Hepatocyte (in vitro differentiated cells): Measurements from ENCODE around the gene RMP24.

Experiments used
- DNase-seq: peaks from one replicate; pipeline ENCODE4 v3.0.0-alpha.2; 2016; ENCODE audit warnings: low spot score
- H2AFZ ChIP-seq: fragments of 200-600 bp; sonication (generic); 2 replicates; pipeline ENCODE4 v1.6.0; 2016; ENCODE audit warnings: antibody characterized with exemption, mild to moderate bottlenecking
- H3K27ac ChIP-seq: fragments of 200-600 bp; sonication (generic); 2 replicates; pipeline ENCODE4 v1.5.1; 2016; ENCODE audit warnings: mild to moderate bottlenecking
- H3K27me3 ChIP-seq: fragments of 200-600 bp; sonication (generic); 2 replicates; pipeline ENCODE4 v1.6.1; 2016
- H3K36me3 ChIP-seq: fragments of 200-600 bp; sonication (generic); replicated peaks from 2 replicates; pipeline ENCODE4 v1.5.1; 2016; ENCODE audit warnings: low read depth; ENCODE audit not compliant: insufficient read depth
- H3K4me1 ChIP-seq: fragments of 200-600 bp; sonication (generic); 2 replicates; pipeline ENCODE4 v1.5.1; 2016; ENCODE audit warnings: mild to moderate bottlenecking, moderate library complexity; ENCODE audit not compliant: insufficient read depth
- H3K4me2 ChIP-seq: fragments of 200-600 bp; sonication (generic); 2 replicates; pipeline ENCODE4 v1.6.0; 2016
- H3K4me3 ChIP-seq: fragments of 200-600 bp; sonication (generic); 2 replicates; pipeline ENCODE4 v1.5.1; 2016; ENCODE audit warnings: mild to moderate bottlenecking
- H3K79me2 ChIP-seq: fragments of 200-600 bp; sonication (generic); 2 replicates; pipeline ENCODE4 v1.6.0; 2017; ENCODE audit warnings: mild to moderate bottlenecking
- H3K9me2 ChIP-seq: fragments of 200-600 bp; sonication (generic); replicated peaks from 2 replicates; pipeline ENCODE4 v1.6.0; 2017; ENCODE audit warnings: mild to moderate bottlenecking; ENCODE audit not compliant: insufficient read depth
- H3K9me3 ChIP-seq: fragments of 200-600 bp; sonication (generic); 2 replicates; pipeline ENCODE4 v1.5.1; 2016; ENCODE audit warnings: low read depth, mild to moderate bottlenecking
- H4K20me1 ChIP-seq: fragments of 200-600 bp; sonication (generic); 2 replicates; pipeline ENCODE4 v1.6.0; 2016; ENCODE audit warnings: mild to moderate bottlenecking; ENCODE audit not compliant: insufficient read depth, poor library complexity, severe bottlenecking
- EZH2 ChIP-seq: fragments of 200-600 bp; sonication (generic); IDR thresholded peaks from 2 replicates; pipeline ENCODE4 v1.6.1; 2016; ENCODE audit warnings: antibody characterized with exemption, mild to moderate bottlenecking, borderline replicate concordance
- EZH2phosphoT487 ChIP-seq: fragments of 200-600 bp; sonication (generic); IDR thresholded peaks from one replicate; pipeline ENCODE4 v1.6.1; 2018; ENCODE audit warnings: antibody characterized with exemption, mild to moderate bottlenecking, low read depth, moderate library complexity; ENCODE audit not compliant: unreplicated experiment, severe bottlenecking
- WGBS: methylation state at CpG from one replicate; pipeline ENCODE4 v1.1.6; 2016; ENCODE audit warnings: low lambda C conversion rate; ENCODE audit errors: missing lambda C conversion rate; 5-methylcytosine and 5-hydroxymethylcytosine counted together
- TF ChIP-seq, protein P1 (sequence below): fragments of 200-600 bp; sonication (generic); IDR thresholded peaks from 2 replicates; pipeline ENCODE4 v1.5.1; 2016; ENCODE audit warnings: antibody characterized with exemption, mild to moderate bottlenecking; ENCODE audit not compliant: poor library complexity

The RMP24 gene

DNA sequence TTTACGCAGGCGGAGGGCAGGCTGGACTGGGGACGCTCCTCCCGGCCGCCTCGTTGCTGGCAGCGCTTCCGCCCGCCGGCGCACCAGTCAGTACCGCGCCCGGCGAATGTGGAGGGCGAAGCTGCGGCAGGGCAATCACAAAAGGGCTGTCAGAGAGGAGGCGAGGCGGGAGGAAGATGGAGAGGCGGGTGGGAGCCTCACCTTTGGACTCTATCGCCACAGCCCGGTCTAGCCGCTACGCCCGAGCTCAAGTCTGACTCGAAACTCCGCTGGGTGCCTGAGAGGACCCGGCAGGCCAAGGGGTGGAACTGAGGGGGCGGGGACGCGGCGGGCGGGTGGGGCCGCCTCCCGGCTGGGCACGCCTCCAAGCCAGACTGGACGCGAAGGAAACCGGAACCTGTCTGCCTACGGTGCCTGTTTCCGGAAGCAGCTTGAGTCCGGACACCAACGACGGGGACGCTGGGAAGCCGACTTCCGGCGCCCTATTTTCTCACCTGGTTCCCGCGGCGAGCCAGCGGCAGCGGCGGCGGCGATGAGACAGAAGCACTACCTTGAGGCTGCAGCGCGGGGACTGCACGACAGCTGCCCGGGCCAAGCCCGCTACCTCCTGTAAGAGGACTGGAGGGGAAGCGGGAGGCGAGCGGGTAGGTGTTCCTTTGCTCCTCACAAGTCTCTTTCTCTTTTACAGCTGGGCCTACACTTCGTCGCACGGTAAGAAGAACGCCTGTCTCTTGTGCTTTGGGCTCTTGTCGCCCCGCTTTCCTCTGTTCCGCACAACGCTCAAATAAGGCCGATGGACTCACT is at the start of gene RMP24:
RMP24 (plus strand) TSS at position 483 of the 804 bp plus-strand sequence.
- Histone ChIP-seq H3K79me2 (peaks cover 28% of the 10 kb centered on the region), H3K27me3 (no peaks in the 10 kb centered on the region), H3K4me3 (peak within 1 kb of the TSS; percentile 44), H3K9me3 (no peaks in the 10 kb centered on the region), H3K4me1 (peaks cover 13% of the 10 kb centered on the region), H3K4me2 (peak within 1 kb of the TSS; percentile 87), H4K20me1 (no peaks in the 10 kb centered on the region), H3K9me2 (no peaks in the 10 kb centered on the region), H3K27ac (peak within 1 kb of the TSS; percentile 86), H3K36me3 (peaks cover 6% of the 10 kb centered on the region), H2AFZ (peak within 1 kb of the TSS; percentile 98)
- peak; percentile 97 for DNase-seq
- TF ChIP-seq, protein P1, sequence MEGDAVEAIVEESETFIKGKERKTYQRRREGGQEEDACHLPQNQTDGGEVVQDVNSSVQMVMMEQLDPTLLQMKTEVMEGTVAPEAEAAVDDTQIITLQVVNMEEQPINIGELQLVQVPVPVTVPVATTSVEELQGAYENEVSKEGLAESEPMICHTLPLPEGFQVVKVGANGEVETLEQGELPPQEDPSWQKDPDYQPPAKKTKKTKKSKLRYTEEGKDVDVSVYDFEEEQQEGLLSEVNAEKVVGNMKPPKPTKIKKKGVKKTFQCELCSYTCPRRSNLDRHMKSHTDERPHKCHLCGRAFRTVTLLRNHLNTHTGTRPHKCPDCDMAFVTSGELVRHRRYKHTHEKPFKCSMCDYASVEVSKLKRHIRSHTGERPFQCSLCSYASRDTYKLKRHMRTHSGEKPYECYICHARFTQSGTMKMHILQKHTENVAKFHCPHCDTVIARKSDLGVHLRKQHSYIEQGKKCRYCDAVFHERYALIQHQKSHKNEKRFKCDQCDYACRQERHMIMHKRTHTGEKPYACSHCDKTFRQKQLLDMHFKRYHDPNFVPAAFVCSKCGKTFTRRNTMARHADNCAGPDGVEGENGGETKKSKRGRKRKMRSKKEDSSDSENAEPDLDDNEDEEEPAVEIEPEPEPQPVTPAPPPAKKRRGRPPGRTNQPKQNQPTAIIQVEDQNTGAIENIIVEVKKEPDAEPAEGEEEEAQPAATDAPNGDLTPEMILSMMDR, result no peak
- TF ChIP-seq EZH2phosphoT487 (no peak), EZH2 (no peak)
- WGBS, result 1% methylated on average over 63 of the region's 73 CpGs

DNA sequence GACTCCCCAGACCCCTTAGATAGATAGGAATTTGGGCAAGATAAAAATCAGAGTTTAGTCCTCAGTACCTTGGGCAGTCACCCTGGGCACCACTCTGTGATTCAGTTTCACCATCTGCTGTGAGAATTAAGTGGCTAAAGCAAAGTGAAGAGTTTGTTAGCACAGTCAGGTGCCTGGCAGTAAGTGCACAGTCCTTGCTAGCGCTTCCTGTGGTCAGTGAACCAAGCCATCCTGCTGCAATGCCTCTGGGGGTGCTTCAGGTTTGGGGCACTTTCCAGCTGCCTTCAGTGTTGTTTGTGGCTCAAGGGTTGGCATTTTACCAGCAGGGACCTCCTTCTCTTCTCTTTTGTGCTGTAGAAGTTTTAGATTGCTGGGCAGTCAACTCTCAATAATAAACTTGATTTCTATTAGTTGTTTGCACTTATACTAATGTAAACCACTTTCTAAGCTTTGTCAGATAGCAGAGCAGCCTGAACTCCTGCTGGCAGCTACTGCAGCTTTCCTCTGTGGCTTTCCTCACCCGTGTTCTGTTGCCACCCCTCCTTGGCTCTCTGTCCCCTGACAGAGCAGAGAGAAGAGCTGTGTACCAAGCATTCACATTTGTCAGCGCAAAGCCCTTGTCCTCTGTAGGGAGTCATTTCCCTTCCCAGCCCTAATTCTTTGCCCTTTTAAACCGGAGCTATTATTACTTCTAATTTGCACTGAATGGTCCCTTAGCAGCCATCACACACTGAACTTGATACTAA is 48.4 kb upstream of the RMP24 start:
- H3K9me3 ChIP-seq, result no peaks in the 10 kb centered on the region
- DNase-seq, result no peak
- H3K27ac ChIP-seq, result no peak overlapping the region
- no peak overlapping the region for H3K4me3 ChIP-seq
- H4K20me1 ChIP-seq, result no peaks in the 10 kb centered on the region
- no peaks in the 10 kb centered on the region for H3K36me3 ChIP-seq
- WGBS, result 65% methylated on average over 4 of the region's 4 CpGs
- no peaks in the 10 kb centered on the region for H3K9me2 ChIP-seq
- no peak overlapping the region for H3K4me2 ChIP-seq
- TF ChIP-seq, protein P1, result no peak
- no peak for TF ChIP-seq EZH2phosphoT487
- TF ChIP-seq EZH2, result no peak
- no peaks in the 10 kb centered on the region for H3K79me2 ChIP-seq
- H3K4me1 ChIP-seq, result no peaks in the 10 kb centered on the region
- H2AFZ ChIP-seq, result no peak overlapping the region
- peaks cover 6% of the 10 kb centered on the region for H3K27me3 ChIP-seq

DNA sequence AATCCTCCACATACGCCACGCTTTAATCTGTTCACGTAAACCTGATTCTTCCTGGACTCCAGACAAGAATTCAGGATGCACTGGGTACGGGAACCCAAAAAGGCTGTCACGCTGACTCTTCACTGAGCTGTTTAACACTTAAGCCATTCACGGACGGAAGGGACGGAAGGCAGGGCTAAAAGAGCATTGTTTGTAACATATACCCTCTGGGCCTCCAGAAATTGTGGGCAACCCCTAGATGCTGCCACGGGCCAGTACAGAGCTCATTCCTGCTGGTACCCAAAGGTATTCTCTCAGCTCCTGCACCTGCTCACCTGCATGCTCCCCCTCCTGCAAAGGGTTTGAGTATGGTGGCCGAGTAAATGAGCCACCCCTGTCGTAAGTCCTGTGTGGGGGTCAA is 45.6 kb upstream of the RMP24 start:
- no peaks in the 10 kb centered on the region for H3K36me3 ChIP-seq
- no peak for DNase-seq
- H3K79me2 ChIP-seq, result no peaks in the 10 kb centered on the region
- TF ChIP-seq EZH2phosphoT487, result no peak
- TF ChIP-seq EZH2, result no peak
- TF ChIP-seq, protein P1, result no peak
- peaks cover 6% of the 10 kb centered on the region for H3K27me3 ChIP-seq
- H4K20me1 ChIP-seq, result no peaks in the 10 kb centered on the region
- WGBS, result 94% methylated on average over 11 of the region's 11 CpGs
- H3K4me1 ChIP-seq, result no peaks in the 10 kb centered on the region
- H3K9me2 ChIP-seq, result no peaks in the 10 kb centered on the region
- H3K4me3 ChIP-seq, result no peak overlapping the region
- H3K9me3 ChIP-seq, result no peaks in the 10 kb centered on the region
- H2AFZ ChIP-seq, result no peak overlapping the region
- no peak overlapping the region for H3K27ac ChIP-seq
- H3K4me2 ChIP-seq, result no peak overlapping the region
